ENCODE data around the gene KCNJ12. TPM values are rescaled to one million over a fixed set of nuclear protein-coding genes. Genes with fewer than 3 reads are reported as not detected.

KCNJ12 gene
- total RNA-seq, 1 experiment from 2014 or later, result not detected

DNA sequence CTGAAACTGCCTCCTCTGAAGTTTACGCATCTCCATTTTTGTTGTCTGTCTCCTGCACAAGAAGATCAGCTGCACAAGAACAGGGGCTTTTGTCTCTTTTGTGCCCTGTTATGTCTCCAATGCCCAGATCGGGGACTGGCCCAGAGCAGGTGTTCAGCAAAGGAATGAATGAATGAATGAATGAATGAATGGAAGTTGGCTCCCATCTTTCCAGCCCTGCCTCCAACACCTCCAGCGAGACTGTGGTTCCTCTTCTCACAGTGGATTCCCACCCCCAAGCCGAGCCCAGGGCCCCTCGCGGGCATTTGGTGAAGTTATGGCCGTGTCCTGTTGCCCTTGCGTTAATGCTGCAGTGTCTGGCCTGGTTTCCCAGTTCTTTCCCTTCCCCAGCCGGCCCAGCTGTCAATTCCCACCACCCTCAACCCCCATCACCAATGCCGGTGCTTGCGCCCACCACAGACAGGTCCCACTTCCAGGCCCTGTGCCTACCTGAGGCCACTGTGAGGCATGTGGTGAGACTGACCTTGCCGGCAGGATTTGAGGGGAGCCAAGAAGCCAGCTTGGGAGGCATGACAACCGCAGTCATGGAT is 21.3 kb upstream of the KCNJ12 start:
- no peaks in the 10 kb centered on the region for H3K36me3 Mint-ChIP-seq (ENCODE audit: insufficient read depth, unreplicated experiment)
- no peak for DNase-seq (ENCODE audit: unreplicated experiment)
- intact Hi-C loops (cut with micrococcal nuclease), result no loop called here
- no TSS peak for BruUV-seq (replicated peaks)
- H3K27ac Mint-ChIP-seq (ENCODE audit: low read depth, unreplicated experiment), result no peak overlapping the region
- POLR2A ChIA-PET, result no interaction called here
- TF ChIP-seq, protein P1, sequence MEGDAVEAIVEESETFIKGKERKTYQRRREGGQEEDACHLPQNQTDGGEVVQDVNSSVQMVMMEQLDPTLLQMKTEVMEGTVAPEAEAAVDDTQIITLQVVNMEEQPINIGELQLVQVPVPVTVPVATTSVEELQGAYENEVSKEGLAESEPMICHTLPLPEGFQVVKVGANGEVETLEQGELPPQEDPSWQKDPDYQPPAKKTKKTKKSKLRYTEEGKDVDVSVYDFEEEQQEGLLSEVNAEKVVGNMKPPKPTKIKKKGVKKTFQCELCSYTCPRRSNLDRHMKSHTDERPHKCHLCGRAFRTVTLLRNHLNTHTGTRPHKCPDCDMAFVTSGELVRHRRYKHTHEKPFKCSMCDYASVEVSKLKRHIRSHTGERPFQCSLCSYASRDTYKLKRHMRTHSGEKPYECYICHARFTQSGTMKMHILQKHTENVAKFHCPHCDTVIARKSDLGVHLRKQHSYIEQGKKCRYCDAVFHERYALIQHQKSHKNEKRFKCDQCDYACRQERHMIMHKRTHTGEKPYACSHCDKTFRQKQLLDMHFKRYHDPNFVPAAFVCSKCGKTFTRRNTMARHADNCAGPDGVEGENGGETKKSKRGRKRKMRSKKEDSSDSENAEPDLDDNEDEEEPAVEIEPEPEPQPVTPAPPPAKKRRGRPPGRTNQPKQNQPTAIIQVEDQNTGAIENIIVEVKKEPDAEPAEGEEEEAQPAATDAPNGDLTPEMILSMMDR (IDR thresholded peaks at IDR 0.05; ENCODE audit: unreplicated experiment), result no peak
- peaks cover 12% of the 10 kb centered on the region for H3K4me1 Mint-ChIP-seq (ENCODE audit: insufficient read depth, unreplicated experiment)
- peaks cover 8% of the 10 kb centered on the region for H3K9me3 Mint-ChIP-seq (ENCODE audit: unreplicated experiment)
- CTCF ChIA-PET, result no interaction called here
- no peak overlapping the region for H3K4me3 Mint-ChIP-seq (ENCODE audit: unreplicated experiment)
- no peaks in the 10 kb centered on the region for H3K27me3 Mint-ChIP-seq (ENCODE audit: insufficient read depth, unreplicated experiment)

DNA sequence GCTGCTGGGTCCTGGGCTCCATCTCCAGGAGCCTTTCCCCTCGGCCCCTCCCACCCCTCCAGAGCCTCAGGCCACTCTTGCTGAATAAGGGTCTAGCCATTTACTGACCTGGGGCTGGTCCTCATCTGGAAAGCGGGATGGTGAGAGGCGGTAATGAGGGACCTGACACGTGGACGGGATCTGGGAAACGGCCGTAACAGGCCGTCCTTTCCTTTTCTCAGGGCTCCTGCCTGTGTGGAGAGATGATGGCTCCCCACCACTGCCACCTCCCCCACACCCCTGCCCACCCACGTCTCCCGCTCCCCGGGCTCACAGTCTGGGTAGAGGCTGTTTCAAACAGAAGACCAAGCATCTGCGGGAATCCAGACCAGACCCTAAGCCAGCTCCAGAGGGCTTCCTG is 20.6 kb upstream of the KCNJ12 start:
- no TSS peak for BruUV-seq (replicated peaks)
- H3K4me3 Mint-ChIP-seq (ENCODE audit: unreplicated experiment), result no peak overlapping the region
- H3K27me3 Mint-ChIP-seq (ENCODE audit: insufficient read depth, unreplicated experiment), result no peaks in the 10 kb centered on the region
- ChIA-PET POLR2A (no interaction called here), CTCF (interaction anchor here (0.7 kb wide), 1 partner anchor 115 kb away, joined by 3 read pairs; no protein-coding TSS in a partner anchor)
- TF ChIP-seq, protein P1 (IDR thresholded peaks at IDR 0.05; ENCODE audit: unreplicated experiment), result no peak
- no peak overlapping the region for H3K27ac Mint-ChIP-seq (ENCODE audit: low read depth, unreplicated experiment)
- no peak for DNase-seq (ENCODE audit: unreplicated experiment)
- intact Hi-C loops (cut with micrococcal nuclease), result no loop called here
- no peaks in the 10 kb centered on the region for H3K36me3 Mint-ChIP-seq (ENCODE audit: insufficient read depth, unreplicated experiment)
- peaks cover 12% of the 10 kb centered on the region for H3K4me1 Mint-ChIP-seq (ENCODE audit: insufficient read depth, unreplicated experiment)
- H3K9me3 Mint-ChIP-seq (ENCODE audit: unreplicated experiment), result peaks cover 8% of the 10 kb centered on the region

DNA sequence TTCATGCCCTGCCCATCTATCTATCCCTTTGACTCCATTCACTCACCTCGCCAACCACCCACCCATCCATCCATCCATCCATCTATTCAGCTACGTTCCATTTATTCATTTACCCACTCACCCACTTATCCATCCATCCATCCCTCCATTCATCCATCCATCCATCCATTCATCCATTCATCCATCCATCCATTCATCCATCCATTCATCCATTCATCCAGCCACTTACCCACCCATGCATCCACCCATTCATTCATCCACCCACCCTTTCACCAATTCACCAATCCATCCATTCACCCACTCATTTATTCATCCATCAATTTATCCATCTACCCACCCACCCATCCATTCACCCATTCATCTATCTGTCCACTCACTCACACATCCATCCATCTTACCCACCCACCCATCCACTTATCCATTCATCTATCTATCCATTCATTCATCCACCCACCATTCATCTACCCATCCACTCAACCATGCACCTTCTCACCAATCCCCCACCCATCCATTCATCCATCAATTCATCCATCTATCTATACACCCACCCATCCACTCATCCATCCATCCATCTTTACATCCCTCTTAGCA is 19.5 kb upstream of the KCNJ12 start:
- H3K4me1 Mint-ChIP-seq (ENCODE audit: insufficient read depth, unreplicated experiment), result peaks cover 12% of the 10 kb centered on the region
- intact Hi-C loops (cut with micrococcal nuclease), result no loop called here
- DNase-seq (ENCODE audit: unreplicated experiment), result no peak
- H3K36me3 Mint-ChIP-seq (ENCODE audit: insufficient read depth, unreplicated experiment), result no peaks in the 10 kb centered on the region
- H3K27me3 Mint-ChIP-seq (ENCODE audit: insufficient read depth, unreplicated experiment), result no peaks in the 10 kb centered on the region
- no peak overlapping the region for H3K4me3 Mint-ChIP-seq (ENCODE audit: unreplicated experiment)
- CTCF ChIA-PET, result interaction anchor here (0.6 kb wide), 2 partner anchors 18 to 1557 kb away, joined by 3 read pairs; no protein-coding TSS in a partner anchor
- H3K9me3 Mint-ChIP-seq (ENCODE audit: unreplicated experiment), result peaks cover 8% of the 10 kb centered on the region
- H3K27ac Mint-ChIP-seq (ENCODE audit: low read depth, unreplicated experiment), result no peak overlapping the region
- POLR2A ChIA-PET, result no interaction called here
- no TSS peak for BruUV-seq (replicated peaks)
- TF ChIP-seq, protein P1 (IDR thresholded peaks at IDR 0.05; ENCODE audit: unreplicated experiment), result no peak

DNA sequence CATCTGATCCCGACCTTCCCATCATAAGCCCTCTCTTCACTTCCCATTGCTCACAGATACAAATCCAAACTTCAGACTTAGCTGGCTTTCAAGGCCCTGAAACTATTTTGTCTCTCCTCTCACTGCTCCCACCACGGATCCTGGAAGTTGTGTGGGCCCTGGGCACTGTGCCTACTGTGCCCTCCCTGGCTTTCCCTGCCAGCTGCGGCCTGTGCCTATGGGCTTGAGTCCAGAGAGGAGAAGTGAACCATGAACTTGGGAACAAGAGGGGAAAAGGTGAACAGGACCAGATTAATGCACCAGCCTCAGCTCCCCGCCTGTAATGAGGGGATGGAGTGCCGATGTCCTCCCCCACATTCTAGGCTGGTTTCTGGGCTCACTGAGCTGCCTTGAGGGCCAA is 18.9 kb upstream of the KCNJ12 start:
- no peak overlapping the region for H3K4me3 Mint-ChIP-seq (ENCODE audit: unreplicated experiment)
- H3K36me3 Mint-ChIP-seq (ENCODE audit: insufficient read depth, unreplicated experiment), result no peaks in the 10 kb centered on the region
- no peak overlapping the region for H3K27ac Mint-ChIP-seq (ENCODE audit: low read depth, unreplicated experiment)
- POLR2A ChIA-PET, result no interaction called here
- peaks cover 12% of the 10 kb centered on the region for H3K4me1 Mint-ChIP-seq (ENCODE audit: insufficient read depth, unreplicated experiment)
- TF ChIP-seq, protein P1 (IDR thresholded peaks at IDR 0.05; ENCODE audit: unreplicated experiment), result no peak
- no TSS peak for BruUV-seq (replicated peaks)
- CTCF ChIA-PET, result interaction anchor here (0.6 kb wide), 1 partner anchor 1558 kb away, joined by 3 read pairs; no protein-coding TSS in a partner anchor
- H3K9me3 Mint-ChIP-seq (ENCODE audit: unreplicated experiment), result peaks cover 8% of the 10 kb centered on the region
- no peak for DNase-seq (ENCODE audit: unreplicated experiment)
- H3K27me3 Mint-ChIP-seq (ENCODE audit: insufficient read depth, unreplicated experiment), result no peaks in the 10 kb centered on the region
- intact Hi-C loops (cut with micrococcal nuclease), result no loop called here

All from MCF 10A (cell line).